ENCODE results near the gene FKBP9. TPM values are rescaled to one million over a fixed set of nuclear protein-coding genes. Genes with fewer than 3 reads are reported as not detected.
"Not testable (repeated sequence)": the region's sequence is repeated elsewhere in the genome, so short reads cannot be mapped to it uniquely, and the experiment has no call there.

The FKBP9 gene
- total RNA-seq, 1 experiment from 2014 or later, result 82.6 TPM

- intact Hi-C loops (cut with micrococcal nuclease; ENCODE audit: unreplicated experiment); H3K27me3 ChIP-seq (replicated peaks; ENCODE audit: control insufficient read depth, insufficient read depth, low read length); H3K4me1 Mint-ChIP-seq (ENCODE audit: low read depth, unreplicated experiment); H3K4me1 ChIP-seq; H3K36me3 ChIP-seq (ENCODE audit: control insufficient read depth, insufficient read depth, low read length); POLR2A ChIA-PET; H3K9me3 Mint-ChIP-seq (ENCODE audit: unreplicated experiment); H3K4me3 ChIP-seq (ENCODE audit: low read depth, low read length); H3K4me3 Mint-ChIP-seq (ENCODE audit: unreplicated experiment); H3K36me3 Mint-ChIP-seq (ENCODE audit: insufficient read depth, unreplicated experiment); H3K27ac Mint-ChIP-seq (ENCODE audit: unreplicated experiment); H3K9me3 ChIP-seq; BruUV-seq (replicated peaks); H3K27me3 Mint-ChIP-seq (ENCODE audit: insufficient read depth, unreplicated experiment); CTCF ChIA-PET: not testable (repeated sequence)
- DNase-seq, result peak; percentile 38 to 77
Measured at GRCh38 chr7:32992750-32993149, 35.5 kb downstream of the FKBP9 start.

GRCh38 chr7:32997956-32998355 lies 40.7 kb downstream of the FKBP9 start:
- intact Hi-C loops (cut with micrococcal nuclease; ENCODE audit: unreplicated experiment); H3K4me3 Mint-ChIP-seq (ENCODE audit: unreplicated experiment); H3K27me3 ChIP-seq (replicated peaks; ENCODE audit: control insufficient read depth, insufficient read depth, low read length); DNase-seq; POLR2A ChIA-PET; BruUV-seq (replicated peaks); H3K36me3 Mint-ChIP-seq (ENCODE audit: insufficient read depth, unreplicated experiment); CTCF ChIA-PET; H3K4me1 Mint-ChIP-seq (ENCODE audit: low read depth, unreplicated experiment); H3K27me3 Mint-ChIP-seq (ENCODE audit: insufficient read depth, unreplicated experiment); H3K27ac Mint-ChIP-seq (ENCODE audit: unreplicated experiment); H3K9me3 Mint-ChIP-seq (ENCODE audit: unreplicated experiment); H3K36me3 ChIP-seq (ENCODE audit: control insufficient read depth, insufficient read depth, low read length); H3K9me3 ChIP-seq; H3K4me3 ChIP-seq (ENCODE audit: low read depth, low read length); H3K4me1 ChIP-seq: not testable (repeated sequence)

GRCh38 chr7:32998361-32999171 lies 41.3 kb downstream of the FKBP9 start:
- H3K36me3 Mint-ChIP-seq (ENCODE audit: insufficient read depth, unreplicated experiment); H3K27ac Mint-ChIP-seq (ENCODE audit: unreplicated experiment); H3K9me3 Mint-ChIP-seq (ENCODE audit: unreplicated experiment); H3K4me1 Mint-ChIP-seq (ENCODE audit: low read depth, unreplicated experiment); H3K36me3 ChIP-seq (ENCODE audit: control insufficient read depth, insufficient read depth, low read length); H3K4me3 ChIP-seq (ENCODE audit: low read depth, low read length); H3K9me3 ChIP-seq; H3K27me3 Mint-ChIP-seq (ENCODE audit: insufficient read depth, unreplicated experiment); POLR2A ChIA-PET; H3K4me1 ChIP-seq; H3K27me3 ChIP-seq (replicated peaks; ENCODE audit: control insufficient read depth, insufficient read depth, low read length); CTCF ChIA-PET; BruUV-seq (replicated peaks); intact Hi-C loops (cut with micrococcal nuclease; ENCODE audit: unreplicated experiment): not testable (repeated sequence)
- peak; percentile 31 to 61 for DNase-seq
- H3K4me3 Mint-ChIP-seq (ENCODE audit: unreplicated experiment), result peak overlapping the region; percentile 19

GRCh38 chr7:32999380-32999779 lies 42.1 kb downstream of the FKBP9 start:
- H3K36me3 Mint-ChIP-seq (ENCODE audit: insufficient read depth, unreplicated experiment); H3K9me3 ChIP-seq; H3K27me3 ChIP-seq (replicated peaks; ENCODE audit: control insufficient read depth, insufficient read depth, low read length); H3K36me3 ChIP-seq (ENCODE audit: control insufficient read depth, insufficient read depth, low read length); H3K27ac Mint-ChIP-seq (ENCODE audit: unreplicated experiment); BruUV-seq (replicated peaks); CTCF ChIA-PET; H3K4me1 Mint-ChIP-seq (ENCODE audit: low read depth, unreplicated experiment); intact Hi-C loops (cut with micrococcal nuclease; ENCODE audit: unreplicated experiment); DNase-seq; POLR2A ChIA-PET; H3K4me3 ChIP-seq (ENCODE audit: low read depth, low read length); H3K4me1 ChIP-seq; H3K27me3 Mint-ChIP-seq (ENCODE audit: insufficient read depth, unreplicated experiment); H3K9me3 Mint-ChIP-seq (ENCODE audit: unreplicated experiment); H3K4me3 Mint-ChIP-seq (ENCODE audit: unreplicated experiment): not testable (repeated sequence)

- DNase-seq; H3K27me3 ChIP-seq (replicated peaks; ENCODE audit: control insufficient read depth, insufficient read depth, low read length); H3K4me3 Mint-ChIP-seq (ENCODE audit: unreplicated experiment); H3K4me1 ChIP-seq; H3K27me3 Mint-ChIP-seq (ENCODE audit: insufficient read depth, unreplicated experiment); H3K27ac Mint-ChIP-seq (ENCODE audit: unreplicated experiment); H3K36me3 Mint-ChIP-seq (ENCODE audit: insufficient read depth, unreplicated experiment); H3K9me3 ChIP-seq; CTCF ChIA-PET; BruUV-seq (replicated peaks); H3K36me3 ChIP-seq (ENCODE audit: control insufficient read depth, insufficient read depth, low read length); H3K4me1 Mint-ChIP-seq (ENCODE audit: low read depth, unreplicated experiment); POLR2A ChIA-PET; H3K9me3 Mint-ChIP-seq (ENCODE audit: unreplicated experiment); intact Hi-C loops (cut with micrococcal nuclease; ENCODE audit: unreplicated experiment); H3K4me3 ChIP-seq (ENCODE audit: low read depth, low read length): not testable (repeated sequence)
Measured at GRCh38 chr7:33003111-33003510, 45.9 kb downstream of the FKBP9 start.

- intact Hi-C loops (cut with micrococcal nuclease; ENCODE audit: unreplicated experiment); H3K4me3 Mint-ChIP-seq (ENCODE audit: unreplicated experiment); H3K27me3 ChIP-seq (replicated peaks; ENCODE audit: control insufficient read depth, insufficient read depth, low read length); H3K9me3 ChIP-seq; POLR2A ChIA-PET; CTCF ChIA-PET; H3K4me3 ChIP-seq (ENCODE audit: low read depth, low read length); H3K4me1 Mint-ChIP-seq (ENCODE audit: low read depth, unreplicated experiment); BruUV-seq (replicated peaks); H3K4me1 ChIP-seq; H3K27me3 Mint-ChIP-seq (ENCODE audit: insufficient read depth, unreplicated experiment); H3K9me3 Mint-ChIP-seq (ENCODE audit: unreplicated experiment); H3K36me3 Mint-ChIP-seq (ENCODE audit: insufficient read depth, unreplicated experiment); H3K27ac Mint-ChIP-seq (ENCODE audit: unreplicated experiment); DNase-seq; H3K36me3 ChIP-seq (ENCODE audit: control insufficient read depth, insufficient read depth, low read length): not testable (repeated sequence)
Measured at GRCh38 chr7:33004104-33004616, 46.9 kb downstream of the FKBP9 start.

- H3K9me3 ChIP-seq; H3K27me3 Mint-ChIP-seq (ENCODE audit: insufficient read depth, unreplicated experiment); H3K4me3 Mint-ChIP-seq (ENCODE audit: unreplicated experiment); H3K4me1 ChIP-seq; H3K4me3 ChIP-seq (ENCODE audit: low read depth, low read length); H3K36me3 Mint-ChIP-seq (ENCODE audit: insufficient read depth, unreplicated experiment); intact Hi-C loops (cut with micrococcal nuclease; ENCODE audit: unreplicated experiment); BruUV-seq (replicated peaks); POLR2A ChIA-PET; DNase-seq; H3K27ac Mint-ChIP-seq (ENCODE audit: unreplicated experiment); H3K27me3 ChIP-seq (replicated peaks; ENCODE audit: control insufficient read depth, insufficient read depth, low read length); H3K36me3 ChIP-seq (ENCODE audit: control insufficient read depth, insufficient read depth, low read length); H3K9me3 Mint-ChIP-seq (ENCODE audit: unreplicated experiment); H3K4me1 Mint-ChIP-seq (ENCODE audit: low read depth, unreplicated experiment); CTCF ChIA-PET: not testable (repeated sequence)
Measured at GRCh38 chr7:33005193-33005592, 48.0 kb downstream of the FKBP9 start.

Data from Caco-2 (cell line).